PFSK-1 (cell line): ENCODE measurements around the gene P2RX2.

Source experiments
- POLR2AphosphoS5 ChIP-seq: IDR thresholded peaks from 2 replicates; pipeline ENCODE4 v1.6.1; 2012; ENCODE audit warnings: low read depth, mild to moderate bottlenecking, control low read depth, low read length, moderate library complexity
- TAF1 ChIP-seq: IDR thresholded peaks from 2 replicates; pipeline ENCODE4 v1.6.1; 2012; ENCODE audit warnings: low read length, control low read depth, borderline replicate concordance; ENCODE audit not compliant: insufficient read depth
- TF ChIP-seq, protein P1 (sequence below), 2 experiments: IDR thresholded peaks; 2 replicates each; pipeline versions ENCODE4 v1.6.1 to v1.8.0; 2011 to 2012; ENCODE audit warnings: low read depth in 2 of 2, low read length in 2 of 2, control low read depth in 1 of 2, inconsistent platforms in 1 of 2, mild to moderate bottlenecking in 1 of 2, moderate library complexity in 1 of 2; ENCODE audit not compliant: insufficient read depth in 1 of 2

DNA sequence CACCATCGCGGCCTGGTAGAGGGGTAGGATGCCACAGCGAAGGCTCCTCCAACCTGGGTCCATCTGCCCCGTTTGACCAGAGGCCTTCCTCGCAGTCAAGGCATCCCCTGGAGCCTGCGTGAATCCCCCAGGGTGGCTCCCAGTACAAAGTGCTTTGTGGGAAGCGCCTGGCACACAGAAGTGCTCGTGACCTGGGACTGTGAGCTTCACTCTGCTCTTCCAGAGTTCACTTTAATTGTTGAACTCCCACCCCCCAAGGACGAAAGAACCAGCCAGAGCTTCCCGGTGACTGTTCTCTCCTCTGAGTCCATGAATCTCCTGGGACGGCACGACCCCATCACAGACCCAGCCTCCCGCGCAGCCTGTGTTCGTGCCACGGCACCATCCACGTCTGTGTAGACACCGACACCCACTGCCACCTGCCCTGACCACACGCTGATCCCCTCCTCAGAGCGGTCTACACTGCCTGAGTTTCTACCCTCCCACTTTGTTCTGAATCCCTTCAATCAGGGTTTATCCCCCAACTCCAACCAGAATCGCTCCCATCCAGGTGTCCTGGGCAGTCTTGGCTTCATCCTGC is 15.9 kb downstream of the P2RX2 start:
- no peak; the same call in 1 of the 2 replicates for TF ChIP-seq POLR2AphosphoS5
- TF ChIP-seq, protein P1, sequence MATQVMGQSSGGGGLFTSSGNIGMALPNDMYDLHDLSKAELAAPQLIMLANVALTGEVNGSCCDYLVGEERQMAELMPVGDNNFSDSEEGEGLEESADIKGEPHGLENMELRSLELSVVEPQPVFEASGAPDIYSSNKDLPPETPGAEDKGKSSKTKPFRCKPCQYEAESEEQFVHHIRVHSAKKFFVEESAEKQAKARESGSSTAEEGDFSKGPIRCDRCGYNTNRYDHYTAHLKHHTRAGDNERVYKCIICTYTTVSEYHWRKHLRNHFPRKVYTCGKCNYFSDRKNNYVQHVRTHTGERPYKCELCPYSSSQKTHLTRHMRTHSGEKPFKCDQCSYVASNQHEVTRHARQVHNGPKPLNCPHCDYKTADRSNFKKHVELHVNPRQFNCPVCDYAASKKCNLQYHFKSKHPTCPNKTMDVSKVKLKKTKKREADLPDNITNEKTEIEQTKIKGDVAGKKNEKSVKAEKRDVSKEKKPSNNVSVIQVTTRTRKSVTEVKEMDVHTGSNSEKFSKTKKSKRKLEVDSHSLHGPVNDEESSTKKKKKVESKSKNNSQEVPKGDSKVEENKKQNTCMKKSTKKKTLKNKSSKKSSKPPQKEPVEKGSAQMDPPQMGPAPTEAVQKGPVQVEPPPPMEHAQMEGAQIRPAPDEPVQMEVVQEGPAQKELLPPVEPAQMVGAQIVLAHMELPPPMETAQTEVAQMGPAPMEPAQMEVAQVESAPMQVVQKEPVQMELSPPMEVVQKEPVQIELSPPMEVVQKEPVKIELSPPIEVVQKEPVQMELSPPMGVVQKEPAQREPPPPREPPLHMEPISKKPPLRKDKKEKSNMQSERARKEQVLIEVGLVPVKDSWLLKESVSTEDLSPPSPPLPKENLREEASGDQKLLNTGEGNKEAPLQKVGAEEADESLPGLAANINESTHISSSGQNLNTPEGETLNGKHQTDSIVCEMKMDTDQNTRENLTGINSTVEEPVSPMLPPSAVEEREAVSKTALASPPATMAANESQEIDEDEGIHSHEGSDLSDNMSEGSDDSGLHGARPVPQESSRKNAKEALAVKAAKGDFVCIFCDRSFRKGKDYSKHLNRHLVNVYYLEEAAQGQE (IDR thresholded peaks at IDR 0.05; ENCODE audit: insufficient read depth in 1 of 2, low read depth in 2 of 2, low read length in 2 of 2), result no peak
- TF ChIP-seq TAF1, result no peak
